ENCODE measurements around the gene PRPF39.

The PRPF39 gene

GRCh38 chr14:45118594-45118993 is 34.7 kb downstream of the PRPF39 start:
- H3K9ac ChIP-seq (ENCODE audit: low read depth, low read length) = no peak overlapping the region
- no peak overlapping the region for H3K4me3 ChIP-seq (ENCODE audit: low read length)
- peaks cover 97% of the 10 kb centered on the region for H3K36me3 ChIP-seq (ENCODE audit: insufficient read depth, low read depth, low read length)
- no peaks in the 10 kb centered on the region for H3K9me3 ChIP-seq (ENCODE audit: insufficient read depth, low read depth, low read length)
- H3K4me1 ChIP-seq (ENCODE audit: insufficient read depth, low read length) = no peaks in the 10 kb centered on the region
- H3K27ac ChIP-seq (ENCODE audit: low read length) = no peak overlapping the region
- H3K27me3 ChIP-seq (ENCODE audit: insufficient read depth, low read length) = no peaks in the 10 kb centered on the region

GRCh38 chr14:45120096-45120495 is 36.2 kb downstream of the PRPF39 start:
- no peak overlapping the region for H3K9ac ChIP-seq (ENCODE audit: low read depth, low read length)
- no peak overlapping the region for H3K27ac ChIP-seq (ENCODE audit: low read length)
- H3K36me3 ChIP-seq (ENCODE audit: insufficient read depth, low read depth, low read length) = peaks cover 95% of the 10 kb centered on the region

GRCh38 chr14:45123271-45123670 is 39.4 kb downstream of the PRPF39 start:
- no peaks in the 10 kb centered on the region for H3K27me3 ChIP-seq (ENCODE audit: insufficient read depth, low read length)
- no peak overlapping the region for H3K9ac ChIP-seq (ENCODE audit: low read depth, low read length)
- H3K4me3 ChIP-seq (ENCODE audit: low read length) = no peak overlapping the region
- H3K9me3 ChIP-seq (ENCODE audit: insufficient read depth, low read depth, low read length) = no peaks in the 10 kb centered on the region
- H3K27ac ChIP-seq (ENCODE audit: low read length) = no peak overlapping the region
- no peaks in the 10 kb centered on the region for H3K4me1 ChIP-seq (ENCODE audit: insufficient read depth, low read length)
- H3K36me3 ChIP-seq (ENCODE audit: insufficient read depth, low read depth, low read length) = peaks cover 91% of the 10 kb centered on the region

More at GRCh38 chr14:45120096-45120495, 36.2 kb downstream of the PRPF39 start:
- Histone ChIP-seq H3K27me3 (ENCODE audit: insufficient read depth, low read length) (no peaks in the 10 kb centered on the region), H3K4me3 (ENCODE audit: low read length) (no peak overlapping the region), H3K4me1 (ENCODE audit: insufficient read depth, low read length) (no peaks in the 10 kb centered on the region), H3K9me3 (ENCODE audit: insufficient read depth, low read depth, low read length) (no peaks in the 10 kb centered on the region)

GRCh38 chr14:45125754-45126153 is 41.8 kb downstream of the PRPF39 start:
- Histone ChIP-seq H3K36me3 (ENCODE audit: insufficient read depth, low read depth, low read length) (peaks cover 91% of the 10 kb centered on the region), H3K9me3 (ENCODE audit: insufficient read depth, low read depth, low read length) (no peaks in the 10 kb centered on the region), H3K9ac (ENCODE audit: low read depth, low read length) (no peak overlapping the region), H3K27me3 (ENCODE audit: insufficient read depth, low read length) (no peaks in the 10 kb centered on the region), H3K4me3 (ENCODE audit: low read length) (no peak overlapping the region), H3K27ac (ENCODE audit: low read length) (no peak overlapping the region), H3K4me1 (ENCODE audit: insufficient read depth, low read length) (no peaks in the 10 kb centered on the region)

GRCh38 chr14:45128963-45129629 is 45.2 kb downstream of the PRPF39 start:
- Histone ChIP-seq H3K9ac (ENCODE audit: low read depth, low read length) (no peak overlapping the region), H3K36me3 (ENCODE audit: insufficient read depth, low read depth, low read length) (peaks cover 65% of the 10 kb centered on the region), H3K27ac (ENCODE audit: low read length) (no peak overlapping the region), H3K27me3 (ENCODE audit: insufficient read depth, low read length) (no peaks in the 10 kb centered on the region), H3K4me1 (ENCODE audit: insufficient read depth, low read length) (no peaks in the 10 kb centered on the region), H3K4me3 (ENCODE audit: low read length) (no peak overlapping the region), H3K9me3 (ENCODE audit: insufficient read depth, low read depth, low read length) (no peaks in the 10 kb centered on the region)

- H3K4me3 ChIP-seq (ENCODE audit: low read length) = peak overlapping the region; percentile 83
- peak overlapping the region; percentile 75 for H3K27ac ChIP-seq (ENCODE audit: low read length)
- H3K36me3 ChIP-seq (ENCODE audit: insufficient read depth, low read depth, low read length) = peaks cover 25% of the 10 kb centered on the region
- no peaks in the 10 kb centered on the region for H3K9me3 ChIP-seq (ENCODE audit: insufficient read depth, low read depth, low read length)
- H3K27me3 ChIP-seq (ENCODE audit: insufficient read depth, low read length) = no peaks in the 10 kb centered on the region
- H3K4me1 ChIP-seq (ENCODE audit: insufficient read depth, low read length) = peaks cover 3% of the 10 kb centered on the region; the same call in 1 of the 2 replicates
- H3K9ac ChIP-seq (ENCODE audit: low read depth, low read length) = peak overlapping the region; percentile 97
These were observed 49.8 kb downstream of the PRPF39 start for GRCh38 chr14:45133683-45134050.

GRCh38 chr14:45134051-45134958 is 50.4 kb downstream of the PRPF39 start, which contains the start of gene FKBP3:
TSS of gene FKBP3 (minus strand) at chr14:45134481. CDS start at chr14:45134456, 25 bp downstream.
- H3K27ac ChIP-seq (ENCODE audit: low read length) = peak within 1 kb of the TSS; percentile 75
- peak within 1 kb of the TSS; percentile 83 for H3K4me3 ChIP-seq (ENCODE audit: low read length)
- H3K9ac ChIP-seq (ENCODE audit: low read depth, low read length) = peak within 1 kb of the TSS; percentile 97
- peaks cover 3% of the 10 kb centered on the region; the same call in 1 of the 2 replicates for H3K4me1 ChIP-seq (ENCODE audit: insufficient read depth, low read length)
- peaks cover 18% of the 10 kb centered on the region for H3K36me3 ChIP-seq (ENCODE audit: insufficient read depth, low read depth, low read length)
- no peaks in the 10 kb centered on the region for H3K9me3 ChIP-seq (ENCODE audit: insufficient read depth, low read depth, low read length)
- no peaks in the 10 kb centered on the region for H3K27me3 ChIP-seq (ENCODE audit: insufficient read depth, low read length)

- Histone ChIP-seq H3K27ac (ENCODE audit: low read length) (peak overlapping the region; percentile 62), H3K4me1 (ENCODE audit: insufficient read depth, low read length) (peaks cover 3% of the 10 kb centered on the region; the same call in 1 of the 2 replicates), H3K36me3 (ENCODE audit: insufficient read depth, low read depth, low read length) (peaks cover 10% of the 10 kb centered on the region; the same call in 1 of the 2 replicates), H3K9ac (ENCODE audit: low read depth, low read length) (peak overlapping the region; percentile 89; the same call in 1 of the 2 replicates), H3K9me3 (ENCODE audit: insufficient read depth, low read depth, low read length) (no peaks in the 10 kb centered on the region), H3K4me3 (ENCODE audit: low read length) (peak overlapping the region; percentile 83), H3K27me3 (ENCODE audit: insufficient read depth, low read length) (no peaks in the 10 kb centered on the region)
These were observed 51.2 kb downstream of the PRPF39 start for GRCh38 chr14:45135156-45135555.

- peaks cover 3% of the 10 kb centered on the region; the same call in 1 of the 2 replicates for H3K36me3 ChIP-seq (ENCODE audit: insufficient read depth, low read depth, low read length)
- peak within 1 kb of the TSS; percentile 62 for H3K27ac ChIP-seq (ENCODE audit: low read length)
- H3K27me3 ChIP-seq (ENCODE audit: insufficient read depth, low read length) = no peaks in the 10 kb centered on the region
- H3K9ac ChIP-seq (ENCODE audit: low read depth, low read length) = peak within 1 kb of the TSS; percentile 89
- no peaks in the 10 kb centered on the region for H3K9me3 ChIP-seq (ENCODE audit: insufficient read depth, low read depth, low read length)
- H3K4me3 ChIP-seq (ENCODE audit: low read length) = peak within 1 kb of the TSS; percentile 83
- H3K4me1 ChIP-seq (ENCODE audit: insufficient read depth, low read length) = peaks cover 3% of the 10 kb centered on the region; the same call in 1 of the 2 replicates
These were observed 51.9 kb downstream of the PRPF39 start, which contains the start of gene FANCM for GRCh38 chr14:45135659-45136395. TSS of gene FANCM (plus strand) at chr14:45135930. CDS start at chr14:45136032, 102 bp downstream.

GRCh38 chr14:45136399-45136798 is 52.5 kb downstream of the PRPF39 start:
- no peaks in the 10 kb centered on the region for H3K36me3 ChIP-seq (ENCODE audit: insufficient read depth, low read depth, low read length)
- H3K9ac ChIP-seq (ENCODE audit: low read depth, low read length) = peak overlapping the region; percentile 89
- H3K9me3 ChIP-seq (ENCODE audit: insufficient read depth, low read depth, low read length) = no peaks in the 10 kb centered on the region
- H3K27me3 ChIP-seq (ENCODE audit: insufficient read depth, low read length) = no peaks in the 10 kb centered on the region
- no peak overlapping the region for H3K27ac ChIP-seq (ENCODE audit: low read length)
- peaks cover 3% of the 10 kb centered on the region; the same call in 1 of the 2 replicates for H3K4me1 ChIP-seq (ENCODE audit: insufficient read depth, low read length)
- peak overlapping the region; percentile 83 for H3K4me3 ChIP-seq (ENCODE audit: low read length)

GRCh38 chr14:45140661-45141187 is 56.8 kb downstream of the PRPF39 start:
- Histone ChIP-seq H3K27me3 (ENCODE audit: insufficient read depth, low read length) (no peaks in the 10 kb centered on the region), H3K4me3 (ENCODE audit: low read length) (no peak overlapping the region), H3K27ac (ENCODE audit: low read length) (no peak overlapping the region), H3K4me1 (ENCODE audit: insufficient read depth, low read length) (peaks cover 3% of the 10 kb centered on the region; the same call in 1 of the 2 replicates), H3K36me3 (ENCODE audit: insufficient read depth, low read depth, low read length) (peaks cover 12% of the 10 kb centered on the region; the same call in 1 of the 2 replicates), H3K9ac (ENCODE audit: low read depth, low read length) (no peak overlapping the region), H3K9me3 (ENCODE audit: insufficient read depth, low read depth, low read length) (no peaks in the 10 kb centered on the region)
